IPS DF 19.7 (cell line): ENCODE measurements around the gene SGSH.
"Not testable (repeated sequence)": the region's sequence is repeated elsewhere in the genome, so short reads cannot be mapped to it uniquely, and the experiment has no call there.

Experiments used
- DNase-seq: peaks from one replicate; pipeline ENCODE4 v3.0.0-alpha.2; 2013; ENCODE audit warnings: low read depth, low spot score

The SGSH gene

DNA sequence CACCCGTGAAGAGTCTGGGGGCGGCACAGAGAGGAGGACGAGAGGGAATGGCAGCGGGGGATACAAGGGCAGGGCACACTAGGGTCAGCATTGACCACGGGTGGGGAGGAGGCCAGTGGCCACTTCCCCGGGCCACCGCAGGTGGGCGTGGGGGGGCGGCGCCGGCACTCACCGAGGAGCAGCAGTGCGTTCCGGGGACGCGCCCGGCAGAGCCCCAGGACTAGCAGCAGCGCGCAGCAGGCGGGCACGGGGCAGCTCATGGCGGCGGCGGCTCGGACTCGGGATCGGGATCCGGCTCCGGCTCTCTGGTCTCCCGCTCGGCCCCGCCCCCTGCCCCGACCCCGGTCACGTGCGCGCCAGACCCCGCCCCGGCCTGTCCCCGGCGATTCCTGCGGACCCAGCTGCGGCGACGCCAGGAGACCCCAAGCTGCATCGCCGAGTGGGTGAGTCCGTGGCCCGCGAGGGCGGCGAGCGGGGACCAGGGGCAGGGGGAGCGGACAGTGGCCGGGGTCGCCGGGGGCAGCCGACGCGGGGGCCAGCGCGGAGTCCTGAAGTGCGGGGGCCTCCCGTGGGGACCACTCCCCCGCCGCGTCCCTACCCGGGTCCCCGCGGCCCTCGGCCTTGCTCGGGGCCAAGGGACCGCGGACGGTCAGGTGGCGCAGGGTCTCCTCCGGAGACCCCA is at the start of gene SGSH, which contains the start of gene SLC26A11:
SGSH (minus strand) TSS at position 280 of the 682 bp plus-strand sequence; CDS start at position 260, 20 bp downstream.
SLC26A11 (plus strand) TSS at position 374 of the 682 bp plus-strand sequence. CDS start 1,134 bp downstream, outside the sequence.
- no peak for DNase-seq

DNA sequence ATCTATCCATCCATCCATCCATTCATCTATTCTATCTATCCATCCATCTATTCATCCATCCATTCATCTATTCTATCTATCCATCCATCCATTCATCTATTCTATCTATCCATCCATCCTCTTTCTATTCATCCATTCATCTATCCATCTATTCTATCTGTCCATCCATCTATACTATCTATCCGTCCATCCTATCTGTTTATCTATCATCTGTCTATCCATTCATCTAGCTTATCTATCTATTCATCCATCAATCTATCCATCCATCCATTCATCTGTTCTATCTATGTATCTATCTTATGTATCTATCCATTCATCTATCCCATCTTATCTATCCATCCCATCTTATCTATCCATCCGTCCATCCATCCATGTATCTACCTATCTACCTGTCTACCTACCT is 49.3 kb upstream of the SGSH start:
- no peak for DNase-seq

DNA sequence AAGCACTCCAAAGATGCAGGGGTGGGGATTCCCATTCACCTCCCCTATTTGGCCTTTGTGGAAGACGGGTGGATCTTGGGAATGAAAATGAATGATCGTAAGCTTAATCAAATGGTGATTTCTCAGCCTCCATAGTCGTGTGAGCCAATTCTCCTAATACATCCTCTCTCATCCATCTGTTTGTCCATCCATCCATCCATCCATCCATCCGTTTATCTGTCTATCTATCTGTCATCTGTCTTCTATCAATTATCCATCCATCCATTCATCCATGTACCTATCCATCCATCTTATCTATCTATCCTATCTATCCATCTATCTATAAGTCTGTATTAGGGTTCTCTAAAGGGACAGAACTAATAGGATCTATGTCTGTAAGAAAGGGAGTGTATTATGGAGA is 48.3 kb upstream of the SGSH start:
- DNase-seq = no peak

DNA sequence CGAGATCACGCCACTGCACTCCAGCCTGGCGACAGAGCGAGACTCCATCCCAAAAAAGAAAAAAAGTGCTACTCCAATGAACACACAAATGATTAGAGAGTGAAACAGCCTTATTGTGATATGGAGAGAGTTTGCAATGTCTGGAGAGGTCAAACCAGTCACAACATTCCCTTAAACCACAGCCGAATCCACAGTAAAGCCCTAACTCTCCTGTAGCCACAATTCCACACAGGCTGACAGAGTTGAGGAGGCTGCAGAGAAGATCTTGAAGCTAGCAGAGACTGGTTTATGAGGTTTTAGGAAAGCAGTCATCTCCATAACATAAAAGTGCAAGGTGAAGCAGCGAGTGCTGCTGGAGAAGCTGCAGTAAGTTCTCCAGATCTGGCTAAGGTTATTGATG is 47.3 kb upstream of the SGSH start:
- DNase-seq = no peak

GRCh38 chr17:80265205-80266068 is 45.3 kb upstream of the SGSH start:
- no peak for DNase-seq

- DNase-seq = no peak
Measured at GRCh38 chr17:80264205-80265075, 44.3 kb upstream of the SGSH start.

DNA sequence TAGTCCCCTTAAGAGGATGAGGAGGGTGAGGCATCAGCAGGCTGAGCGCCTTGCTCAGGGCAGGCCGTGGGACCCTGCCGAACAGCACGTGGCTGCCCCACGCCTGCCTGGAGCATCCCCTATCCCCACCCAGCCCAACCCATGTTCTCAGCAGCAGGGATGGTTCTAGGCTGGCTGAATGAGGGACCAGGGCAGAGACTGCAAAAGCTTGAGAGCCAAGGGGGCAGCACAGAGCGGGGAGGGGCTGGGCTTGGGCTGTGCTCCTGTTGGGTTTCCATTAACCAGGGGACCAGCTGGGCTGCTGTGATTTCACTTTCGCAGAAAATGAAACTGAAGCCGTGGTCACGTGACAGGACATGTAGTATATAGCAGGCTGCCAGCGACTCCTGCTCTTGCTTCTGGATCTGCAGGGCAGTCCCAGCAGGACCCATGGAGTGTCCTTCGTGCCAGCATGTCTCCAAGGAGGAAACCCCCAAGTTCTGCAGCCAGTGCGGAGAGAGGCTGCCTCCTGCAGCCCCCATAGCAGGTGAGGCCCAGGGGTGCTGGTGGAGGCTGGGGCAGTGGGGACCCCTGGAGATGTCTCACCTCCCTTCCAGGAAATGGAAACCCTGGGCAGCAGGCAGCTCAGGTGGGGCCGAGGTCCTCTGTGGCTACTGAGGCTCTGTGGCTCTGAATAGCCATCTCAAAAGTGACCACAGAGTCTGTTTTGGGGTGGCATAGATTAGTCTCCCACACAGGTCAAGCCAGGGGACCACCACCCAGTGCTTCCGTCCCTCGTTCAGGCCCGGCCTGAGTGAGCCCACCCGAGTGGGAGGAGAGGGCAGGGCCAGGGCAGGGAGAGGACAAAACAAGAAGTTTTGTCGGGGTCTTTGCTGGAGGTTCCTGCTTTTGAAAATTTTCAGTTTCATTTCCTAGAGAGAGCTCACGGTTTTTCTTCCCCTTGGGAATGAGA is 43.4 kb upstream of the SGSH start:
- DNase-seq = no peak

GRCh38 chr17:80262775-80263244 is 42.7 kb upstream of the SGSH start:
- no peak for DNase-seq

- DNase-seq = no peak
Measured at GRCh38 chr17:80262291-80262690, 42.2 kb upstream of the SGSH start.

- DNase-seq = no peak
Measured at GRCh38 chr17:80261895-80262279, 41.8 kb upstream of the SGSH start.

DNA sequence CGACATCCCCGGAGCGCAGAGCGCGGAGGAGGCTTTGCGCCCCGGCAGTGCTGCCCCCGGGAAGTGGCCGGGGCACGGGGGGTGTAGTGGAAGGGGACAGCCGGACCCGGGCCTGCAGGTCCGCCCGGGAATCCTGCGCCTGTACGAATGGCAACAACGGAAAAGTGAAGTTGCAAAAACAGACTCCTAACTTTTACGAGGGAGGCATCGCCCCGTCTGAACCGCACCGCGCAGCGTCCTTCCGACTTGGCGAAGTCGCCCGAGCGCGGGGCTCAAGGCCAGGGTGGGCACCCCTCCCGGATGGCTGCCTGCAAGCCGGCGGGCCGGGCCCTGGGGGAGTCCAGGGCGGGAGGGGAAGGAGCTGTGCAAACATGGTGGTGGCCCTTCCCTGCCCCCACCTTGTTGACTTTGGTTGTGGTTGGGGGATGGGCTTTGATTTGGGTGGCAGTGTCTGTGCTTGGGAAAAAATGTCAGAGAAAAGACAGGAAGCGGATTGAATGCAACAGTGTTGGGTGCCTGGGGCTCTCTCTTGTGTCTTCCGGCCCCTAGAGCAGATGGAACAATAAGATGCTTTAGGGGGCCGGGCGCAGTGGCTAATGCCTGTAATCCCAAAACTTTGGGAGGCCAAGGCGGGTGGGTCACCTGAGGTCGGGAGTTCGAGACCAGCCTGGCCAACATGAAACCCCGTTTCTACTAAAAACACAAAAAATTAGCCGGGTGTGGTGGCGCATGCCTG is 41.2 kb upstream of the SGSH start:
- DNase-seq = peak; percentile 94

DNA sequence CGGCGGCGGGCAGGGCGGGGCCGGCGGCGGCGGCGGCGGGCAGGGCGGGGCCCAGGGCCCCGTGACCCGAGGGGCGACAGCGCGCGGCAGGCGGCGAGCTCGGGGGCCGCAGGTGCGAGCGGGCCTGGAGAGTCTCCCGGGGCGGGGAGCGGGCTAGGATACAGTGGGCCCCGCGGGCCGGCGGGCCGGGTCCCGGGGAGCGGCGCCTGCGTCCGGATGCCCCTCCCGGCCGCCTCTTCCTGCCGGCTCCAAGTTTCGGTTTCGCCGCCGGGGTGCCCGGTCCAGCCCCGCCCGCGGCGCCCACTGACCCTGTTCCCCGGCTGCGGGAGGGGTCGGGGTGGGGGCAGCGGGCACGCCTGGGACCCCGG is 40.6 kb upstream of the SGSH start, which contains the start of gene RNF213:
RNF213 (plus strand) TSS at position 62 of the 368 bp plus-strand sequence. CDS start 2,830 bp downstream, outside the sequence.
- DNase-seq = no peak

DNA sequence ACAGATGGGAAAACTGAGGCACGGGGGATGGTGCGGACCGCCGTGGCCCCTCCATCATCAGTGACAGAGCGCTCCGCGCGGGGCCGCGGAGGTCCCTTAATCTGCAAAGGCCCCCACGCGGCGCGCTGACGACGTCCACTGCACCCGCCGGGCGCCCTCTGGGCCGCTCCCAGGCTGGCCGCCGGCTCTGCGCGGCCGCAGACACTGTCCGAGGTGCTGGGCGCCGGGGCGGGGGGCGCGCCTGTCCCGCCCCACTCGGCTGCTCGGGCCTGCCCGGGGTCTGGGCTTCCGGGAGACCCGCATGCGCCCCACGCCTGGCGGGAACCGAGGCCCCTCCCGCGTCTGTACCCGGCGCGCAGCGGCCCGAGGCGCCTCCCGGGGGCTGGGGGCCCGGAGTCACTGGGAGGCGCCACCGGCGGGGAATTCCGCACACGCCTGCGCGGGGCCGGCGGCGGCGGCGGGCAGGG is 40.0 kb upstream of the SGSH start:
- DNase-seq = no peak

- no peak for DNase-seq
Measured at GRCh38 chr17:80259457-80260068, 39.4 kb upstream of the SGSH start.

GRCh38 chr17:80258296-80258695 is 38.2 kb upstream of the SGSH start:
- DNase-seq = not testable (repeated sequence)

GRCh38 chr17:80257716-80258213 is 37.6 kb upstream of the SGSH start:
- no peak for DNase-seq

- DNase-seq = no peak
Measured at GRCh38 chr17:80256034-80256350, 35.9 kb upstream of the SGSH start.

DNA sequence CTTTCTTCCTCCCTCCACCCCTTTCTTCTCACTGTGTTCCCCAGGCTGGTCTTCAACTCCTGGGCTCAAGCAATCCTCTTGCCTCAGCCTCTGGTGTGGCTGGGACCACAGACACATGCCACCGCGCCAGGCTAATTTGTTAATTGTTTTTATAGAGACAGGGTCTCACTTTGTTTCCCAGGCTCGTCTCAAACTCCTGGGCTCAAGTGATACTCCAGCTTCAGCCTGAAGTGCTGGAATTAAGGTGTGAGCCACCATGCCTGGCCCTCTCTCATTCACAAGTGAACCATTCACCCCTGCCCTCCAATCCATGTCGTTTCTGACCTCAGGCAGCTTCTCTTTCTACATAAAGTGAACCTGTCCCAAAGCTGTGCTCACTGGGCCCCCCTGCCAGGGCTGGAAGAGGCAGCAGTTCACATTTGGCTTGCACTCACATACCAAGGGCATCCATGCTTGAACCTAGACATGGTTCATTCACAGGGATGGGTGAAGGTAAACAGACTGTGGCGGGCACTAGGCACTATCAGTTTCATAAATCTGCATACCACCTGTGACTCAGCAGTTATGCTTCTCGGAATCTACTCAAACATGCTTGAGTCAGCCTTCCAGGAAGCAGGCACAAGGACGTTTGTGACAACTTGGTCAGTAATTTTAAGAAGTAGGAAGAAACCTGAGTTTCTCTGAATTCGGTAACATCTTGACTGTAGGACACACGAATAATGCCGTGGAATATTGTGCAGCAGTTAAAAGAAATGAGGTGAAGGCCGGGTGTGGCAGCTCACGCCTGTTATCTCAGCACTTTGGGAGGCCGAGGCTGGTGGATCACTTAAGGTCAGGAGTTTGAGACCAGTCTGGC is 34.5 kb upstream of the SGSH start:
- no peak for DNase-seq
